GM12878 (cell line): ENCODE results near the gene C1GALT1.

Experiments
- CTCF ChIP-seq, 3 experiments: IDR thresholded peaks in 2 of 3; conservative IDR thresholded peaks in 1 of 3; 2 replicates each; pipeline ENCODE4 v1.5.1; 2011; ENCODE audit warnings: low read depth in 3 of 3, low read length in 3 of 3, mild to moderate bottlenecking in 3 of 3, control low read depth in 2 of 3, moderate library complexity in 2 of 3, inconsistent platforms in 1 of 3, mixed read lengths in 1 of 3; ENCODE audit not compliant: control insufficient read depth in 2 of 3, insufficient read depth in 1 of 3; ENCODE audit errors: extremely low read depth in 1 of 3
- ELK1 ChIP-seq: IDR thresholded peaks from 2 replicates; pipeline ENCODE4 v1.6.1; 2012; ENCODE audit warnings: low read depth, low read length, improper control_type of control experiment
- EP300 ChIP-seq, 2 experiments: fragments of 150-350 bp in 1 of 2; IDR thresholded peaks; 2 replicates each; pipeline ENCODE4 v1.6.1; 2011 to 2012; ENCODE audit warnings: low read depth in 2 of 2, low read length in 2 of 2, borderline replicate concordance in 1 of 2, improper control_type of control experiment in 1 of 2, inconsistent platforms in 1 of 2; ENCODE audit not compliant: control insufficient read depth in 1 of 2
- LARP7 ChIP-seq: fragments of 450-650 bp; IDR thresholded peaks from 2 replicates; pipeline ENCODE4 v1.6.1; 2017; ENCODE audit warnings: mild to moderate bottlenecking
- MTA3 ChIP-seq: IDR thresholded peaks from 2 replicates; pipeline ENCODE4 v1.6.1; 2012; ENCODE audit warnings: low read length, inconsistent platforms, borderline replicate concordance
- NFYB ChIP-seq: IDR thresholded peaks from 2 replicates; pipeline ENCODE4 v1.6.1; 2011; ENCODE audit warnings: low read depth, mild to moderate bottlenecking, low read length, improper control_type of control experiment, moderate library complexity; ENCODE audit not compliant: insufficient read depth
- POLR2AphosphoS5 ChIP-seq: IDR thresholded peaks from 2 replicates; pipeline ENCODE4 v1.6.1; 2011; ENCODE audit warnings: mild to moderate bottlenecking, low read length, inconsistent platforms
- RELA ChIP-seq: fragments of 450-650 bp; IDR thresholded peaks from 2 replicates; pipeline ENCODE4 v1.8.0; 2014; ENCODE audit warnings: borderline replicate concordance; ENCODE audit not compliant: partially characterized antibody
- REST ChIP-seq: IDR thresholded peaks from 2 replicates; pipeline ENCODE4 v1.6.1; 2012; ENCODE audit warnings: mild to moderate bottlenecking, low read depth, low read length
- SMC3 ChIP-seq: IDR thresholded peaks from 2 replicates; pipeline ENCODE4 v1.6.1; 2011; ENCODE audit warnings: low read length, improper control_type of control experiment, borderline replicate concordance
- USF2 ChIP-seq: IDR thresholded peaks from 2 replicates; pipeline ENCODE4 v1.6.1; 2011; ENCODE audit warnings: low read depth, low read length, improper control_type of control experiment, borderline replicate concordance
- ZZZ3 ChIP-seq: IDR thresholded peaks from 2 replicates; pipeline ENCODE4 v1.6.1; 2011; ENCODE audit warnings: low read depth; ENCODE audit not compliant: control insufficient read depth, insufficient read length

- TF ChIP-seq ZZZ3 (no peak), REST (no peak), CTCF (IDR thresholded peaks at IDR 0.05 in 2 of 3, conservative IDR thresholded peaks at IDR 0.05 in 1 of 3; ENCODE audit: control insufficient read depth in 2 of 3, extremely low read depth in 1 of 3, insufficient read depth in 1 of 3, low read depth in 3 of 3, low read length in 3 of 3) (no peak), LARP7 (no peak), EP300 (IDR thresholded peaks at IDR 0.05; ENCODE audit: borderline replicate concordance in 1 of 2, control insufficient read depth in 1 of 2, low read depth in 2 of 2, low read length in 2 of 2) (no peak), MTA3 (no peak), SMC3 (no peak), USF2 (no peak), RELA (no peak), POLR2AphosphoS5 (no peak), NFYB (no peak), ELK1 (no peak)
Measured at GRCh38 chr7:7135074-7135473, 47.3 kb upstream of the C1GALT1 start.
